CD4-positive, CD25-positive, alpha-beta regulatory T cell (primary cell): ENCODE results near the gene HIVEP3. TPM values are rescaled to one million over a fixed set of nuclear protein-coding genes. Genes with fewer than 3 reads are reported as not detected.

Experiments used
- ATAC-seq, 2 donors: fragments of 150-1000 bp; cut with Tn5 transposase; one replicate each; pipeline ENCODE4 v1.10.0; 2021; ENCODE audit warnings: low read depth in 2 of 2, moderate number of reproducible peaks in 2 of 2, moderate library complexity in 1 of 2
- DNase-seq, 3 donors: peaks; one replicate each; pipeline versions ENCODE4 v3.0.0 to v3.0.0-alpha.2; 2012 to 2022; ENCODE audit warnings: mixed read lengths in 1 of 3
- H3K27ac ChIP-seq: one replicate; pipeline ENCODE4 v1.7.0; 2013; ENCODE audit warnings: mild to moderate bottlenecking, low read length; ENCODE audit not compliant: insufficient read depth, poor library complexity, severe bottlenecking
- H3K27me3 ChIP-seq: one replicate; pipeline ENCODE4 v1.7.0; 2013; ENCODE audit warnings: low read length; ENCODE audit not compliant: control insufficient read depth, insufficient read depth
- H3K36me3 ChIP-seq: one replicate; pipeline ENCODE4 v1.7.0; 2013; ENCODE audit warnings: mild to moderate bottlenecking, low read length, moderate library complexity; ENCODE audit not compliant: control insufficient read depth, insufficient read depth
- H3K4me1 ChIP-seq: 2 replicates; pipeline ENCODE4 v1.7.0; 2013; ENCODE audit warnings: mild to moderate bottlenecking, low read length; ENCODE audit not compliant: insufficient read depth, control insufficient read depth, poor library complexity, severe bottlenecking
- H3K4me3 ChIP-seq: one replicate; pipeline ENCODE4 v1.7.0; 2013; ENCODE audit warnings: low read depth, mild to moderate bottlenecking, low read length, moderate library complexity
- H3K9me3 ChIP-seq, 2 experiments: 1 replicate in 1 of 2; 2 replicates in 1 of 2; pipeline ENCODE4 v1.7.0; 2013; ENCODE audit warnings: low read length in 2 of 2, mild to moderate bottlenecking in 1 of 2, moderate library complexity in 1 of 2; ENCODE audit not compliant: control insufficient read depth in 2 of 2
- H3K27ac Mint-ChIP-seq, 3 donors: one replicate each; pipeline ENCODE4 v1.8.0; 2020 to 2022; ENCODE audit warnings: mild to moderate bottlenecking in 3 of 3, mixed read lengths in 3 of 3, moderate library complexity in 2 of 3
- H3K27me3 Mint-ChIP-seq: one replicate; pipeline ENCODE4 v1.8.0; 2022; ENCODE audit warnings: mild to moderate bottlenecking, mixed read lengths
- H3K36me3 Mint-ChIP-seq: one replicate; pipeline ENCODE4 v1.8.0; 2020; ENCODE audit warnings: mixed read lengths
- H3K4me1 Mint-ChIP-seq, 4 donors: one replicate each; pipeline ENCODE4 v1.8.0; 2020 to 2022; ENCODE audit warnings: mixed read lengths in 4 of 4, mild to moderate bottlenecking in 1 of 4
- H3K4me3 Mint-ChIP-seq, 4 donors: one replicate each; pipeline ENCODE4 v1.8.0; 2020 to 2022; ENCODE audit warnings: mild to moderate bottlenecking in 4 of 4, mixed read lengths in 4 of 4, moderate library complexity in 3 of 4
- H3K9me3 Mint-ChIP-seq, 7 donors: one replicate each; pipeline ENCODE4 v1.8.0; 2020 to 2022; ENCODE audit warnings: mixed read lengths in 7 of 7, mild to moderate bottlenecking in 3 of 7, moderate library complexity in 2 of 7
- polyA plus RNA-seq, 4 donors: library from polyadenylated mRNA; unstranded; fragments of 300-500 nt; fragmentation: Illumina TruSeq; gene quantifications; one replicate each; pipeline ENCODE4 v1.2.3, GENCODE V29; 2021
- total RNA-seq: library from RNA; stranded (reverse); gene quantifications from one replicate; pipeline ENCODE4 v1.2.3, GENCODE V29; 2022

Gene HIVEP3
- total and polyA plus RNA-seq, 5 donors from 2014 or later, result 3.9 to 17.2 (median 7.5) TPM

DNA sequence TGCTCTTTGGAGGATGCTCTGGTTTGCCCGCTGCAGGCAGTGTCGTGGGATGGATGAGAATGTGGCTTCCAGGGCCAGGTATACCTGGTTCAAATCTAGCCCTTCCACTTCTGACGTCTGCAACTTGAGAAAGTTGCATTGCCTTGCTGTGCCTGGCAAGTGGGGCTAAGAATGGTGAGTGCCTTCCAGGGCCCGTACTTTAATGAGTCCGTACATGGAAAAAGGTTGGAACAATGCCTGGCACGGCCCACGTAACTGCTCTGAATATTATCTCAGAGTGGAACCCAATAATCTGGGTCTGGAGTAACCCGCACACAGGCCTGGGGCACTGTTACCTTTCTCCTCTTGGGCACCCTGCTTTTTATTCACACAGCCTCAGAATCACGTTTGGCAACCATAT, 287.6 kb downstream of the HIVEP3 start:
- DNase-seq (no peak), ATAC-seq (no peak)
- no peak overlapping the region for H3K27ac Mint-ChIP-seq
- Histone ChIP-seq H3K27ac (no peak overlapping the region), H3K4me3 (no peak overlapping the region), H3K9me3 (no peaks in the 10 kb centered on the region), H3K4me1 (peaks cover 6% of the 10 kb centered on the region), H3K27me3 (no peaks in the 10 kb centered on the region), H3K36me3 (peaks cover 8% of the 10 kb centered on the region)
- H3K9me3 Mint-ChIP-seq, result peaks cover 0 to 4% (median 0%) of the 10 kb centered on the region in 7 donors
- H3K4me3 Mint-ChIP-seq, result no peak overlapping the region
- no peaks in the 10 kb centered on the region for H3K27me3 Mint-ChIP-seq
- H3K4me1 Mint-ChIP-seq, result peaks cover 22 to 34% (median 29%) of the 10 kb centered on the region in 4 donors
- H3K36me3 Mint-ChIP-seq, result peaks cover 14% of the 10 kb centered on the region

DNA sequence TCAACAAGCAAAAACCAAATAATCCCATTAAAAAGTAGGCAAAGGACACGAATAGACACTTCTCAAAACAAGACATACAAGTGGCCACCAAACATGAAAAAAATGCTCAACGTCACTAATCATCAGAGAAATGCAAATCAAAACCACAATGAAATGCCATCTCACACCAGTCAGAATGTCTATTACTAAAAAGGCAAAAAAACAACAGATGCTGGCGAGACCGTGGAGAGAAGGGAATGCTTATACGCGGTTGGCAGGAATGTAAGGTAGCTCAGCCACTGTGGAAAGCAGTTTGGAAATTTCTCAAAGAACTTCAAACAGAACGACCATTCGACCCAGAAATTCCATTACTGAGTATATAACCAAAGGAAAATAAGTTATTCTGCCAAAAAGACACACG, 289.2 kb downstream of the HIVEP3 start:
- Mint-ChIP-seq H3K27ac (no peak overlapping the region), H3K4me3 (no peak overlapping the region), H3K4me1 (peaks cover 13 to 36% (median 26%) of the 10 kb centered on the region in 4 donors), H3K36me3 (peaks cover 18% of the 10 kb centered on the region), H3K27me3 (no peaks in the 10 kb centered on the region), H3K9me3 (peaks cover 0 to 4% (median 0%) of the 10 kb centered on the region in 7 donors)
- Histone ChIP-seq H3K36me3 (peaks cover 8% of the 10 kb centered on the region), H3K27ac (no peak overlapping the region), H3K4me3 (no peak overlapping the region), H3K9me3 (no peaks in the 10 kb centered on the region), H3K27me3 (no peaks in the 10 kb centered on the region), H3K4me1 (peaks cover 6% of the 10 kb centered on the region)
- DNase-seq, result no peak
- ATAC-seq, result no peak

DNA sequence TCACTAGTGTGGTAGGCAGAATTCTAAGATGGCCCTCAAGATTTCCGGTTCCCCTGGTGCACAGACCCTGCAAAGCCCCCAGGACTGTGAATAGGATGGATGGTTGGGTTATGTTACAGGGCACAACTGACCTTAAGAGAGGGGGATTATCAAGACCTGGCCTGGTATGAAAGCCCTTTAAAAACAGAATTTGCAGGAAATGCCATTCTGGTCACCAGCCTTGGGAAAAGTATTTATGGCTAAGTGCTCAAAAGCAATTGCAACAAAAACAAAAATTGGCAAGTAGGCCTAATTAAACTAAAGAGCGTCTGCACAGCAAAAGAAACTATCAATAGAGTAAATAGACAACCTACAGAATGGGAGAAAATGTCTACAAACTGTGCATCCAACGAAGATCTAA, 289.6 kb downstream of the HIVEP3 start:
- no peaks in the 10 kb centered on the region for H3K27me3 Mint-ChIP-seq
- H3K9me3 Mint-ChIP-seq, result peaks cover 0 to 4% (median 0%) of the 10 kb centered on the region in 7 donors
- ATAC-seq, result no peak
- H3K27ac Mint-ChIP-seq, result no peak overlapping the region
- peaks cover 11 to 38% (median 27%) of the 10 kb centered on the region in 4 donors for H3K4me1 Mint-ChIP-seq
- H3K4me3 Mint-ChIP-seq, result no peak overlapping the region
- Histone ChIP-seq H3K4me1 (peaks cover 6% of the 10 kb centered on the region), H3K27me3 (no peaks in the 10 kb centered on the region), H3K9me3 (no peaks in the 10 kb centered on the region), H3K4me3 (no peak overlapping the region), H3K27ac (no peak overlapping the region), H3K36me3 (peaks cover 8% of the 10 kb centered on the region)
- peaks cover 20% of the 10 kb centered on the region for H3K36me3 Mint-ChIP-seq
- DNase-seq, result no peak

DNA sequence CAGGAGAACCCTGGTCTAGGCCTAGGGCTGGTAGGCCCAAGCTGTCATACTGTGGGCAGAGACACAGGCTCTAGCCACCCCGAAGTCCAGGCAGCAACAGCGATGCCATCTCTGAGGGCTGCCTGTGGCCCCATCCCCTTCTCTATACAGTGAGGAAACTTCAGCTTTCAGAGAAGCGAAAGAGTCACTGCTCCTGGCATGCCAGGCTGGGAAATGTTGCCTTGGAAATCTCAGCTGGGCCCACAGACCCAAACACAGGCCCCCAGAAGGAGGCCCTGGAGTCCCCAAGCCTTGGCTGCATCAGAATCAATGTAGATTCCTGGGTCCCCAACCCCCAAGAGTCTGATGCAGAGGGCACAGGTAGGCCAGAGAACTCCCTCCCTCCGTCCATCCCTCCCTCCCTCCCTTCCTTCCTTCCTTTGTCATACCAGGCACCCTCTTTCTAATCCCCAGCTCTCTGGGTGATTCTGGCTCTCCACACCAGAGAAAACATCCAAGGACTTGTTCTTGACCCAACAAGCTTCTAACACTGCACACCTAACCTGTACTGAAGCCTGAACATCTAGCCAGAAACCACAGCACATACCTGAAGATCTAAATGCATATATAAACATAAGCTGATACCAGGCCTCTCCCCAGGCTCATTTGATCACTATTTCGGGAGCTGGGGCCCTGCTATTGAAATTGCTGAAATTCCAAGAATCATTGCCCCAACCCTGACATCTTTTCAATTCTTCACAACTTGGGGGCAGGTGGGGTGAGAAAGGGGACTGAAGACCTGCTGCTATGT, 291.0 kb downstream of the HIVEP3 start:
- no peaks in the 10 kb centered on the region for H3K27me3 ChIP-seq
- ATAC-seq, result no peak
- H3K9me3 Mint-ChIP-seq, result peaks cover 0 to 4% (median 0%) of the 10 kb centered on the region in 7 donors
- no peak overlapping the region for H3K4me3 Mint-ChIP-seq
- H3K36me3 Mint-ChIP-seq, result peaks cover 22% of the 10 kb centered on the region
- no peak overlapping the region for H3K27ac Mint-ChIP-seq
- no peaks in the 10 kb centered on the region for H3K27me3 Mint-ChIP-seq
- H3K27ac ChIP-seq, result no peak overlapping the region
- no peaks in the 10 kb centered on the region for H3K9me3 ChIP-seq
- no peak overlapping the region for H3K4me3 ChIP-seq
- DNase-seq, result no peak
- peaks cover 8% of the 10 kb centered on the region for H3K36me3 ChIP-seq
- H3K4me1 Mint-ChIP-seq, result peaks cover 14 to 39% (median 34%) of the 10 kb centered on the region in 4 donors
- peaks cover 13% of the 10 kb centered on the region for H3K4me1 ChIP-seq

DNA sequence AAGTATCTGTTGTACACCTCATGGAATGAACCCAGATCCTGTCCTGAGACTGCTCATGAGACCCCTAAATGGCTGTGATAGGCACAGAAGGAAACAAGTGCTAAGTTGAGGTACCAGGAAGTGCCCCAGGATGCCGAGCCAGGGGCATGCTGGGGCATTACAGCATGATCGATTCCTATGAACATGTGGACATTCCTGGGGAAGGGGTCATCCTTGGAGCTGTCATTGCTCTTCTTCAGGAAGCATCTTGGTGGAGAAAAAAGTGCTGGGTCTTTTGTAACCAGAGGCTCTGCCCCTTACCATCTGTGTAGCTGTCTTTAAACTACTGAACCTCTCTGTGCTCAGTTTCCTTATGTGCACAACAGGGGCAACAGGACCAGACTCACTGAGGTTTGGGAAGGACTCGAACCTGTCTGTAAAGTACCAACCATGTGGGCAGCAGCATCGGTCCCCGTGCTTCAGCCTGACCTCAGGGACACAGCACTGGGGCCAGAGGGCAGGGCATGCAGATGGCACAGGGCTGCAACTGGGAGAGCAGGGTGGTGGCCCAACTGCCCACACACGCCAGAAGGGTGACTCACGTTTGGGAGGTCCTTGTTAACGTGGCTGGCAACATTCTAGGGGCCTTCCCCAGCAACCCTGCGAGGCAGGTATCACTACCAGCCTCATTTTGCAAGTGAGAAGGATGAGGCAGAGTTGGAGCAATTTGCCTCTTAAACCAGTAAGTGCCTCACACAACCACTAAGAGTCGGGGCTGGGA, 291.9 kb downstream of the HIVEP3 start:
- Histone ChIP-seq H3K27me3 (no peaks in the 10 kb centered on the region), H3K27ac (no peak overlapping the region), H3K9me3 (no peaks in the 10 kb centered on the region), H3K4me3 (no peak overlapping the region), H3K36me3 (peaks cover 8% of the 10 kb centered on the region), H3K4me1 (peaks cover 13% of the 10 kb centered on the region)
- peaks cover 23% of the 10 kb centered on the region for H3K36me3 Mint-ChIP-seq
- peaks cover 0 to 4% (median 0%) of the 10 kb centered on the region in 7 donors for H3K9me3 Mint-ChIP-seq
- H3K27me3 Mint-ChIP-seq, result no peaks in the 10 kb centered on the region
- peak in 1 of 2 donors; percentile 24 for ATAC-seq
- H3K27ac Mint-ChIP-seq, result peak overlapping the region in 2 of 3 donors; percentile 34 to 83
- H3K4me3 Mint-ChIP-seq, result no peak overlapping the region
- H3K4me1 Mint-ChIP-seq, result peaks cover 16 to 42% (median 37%) of the 10 kb centered on the region in 4 donors
- DNase-seq, result peak in 1 of 3 donors; percentile 18

DNA sequence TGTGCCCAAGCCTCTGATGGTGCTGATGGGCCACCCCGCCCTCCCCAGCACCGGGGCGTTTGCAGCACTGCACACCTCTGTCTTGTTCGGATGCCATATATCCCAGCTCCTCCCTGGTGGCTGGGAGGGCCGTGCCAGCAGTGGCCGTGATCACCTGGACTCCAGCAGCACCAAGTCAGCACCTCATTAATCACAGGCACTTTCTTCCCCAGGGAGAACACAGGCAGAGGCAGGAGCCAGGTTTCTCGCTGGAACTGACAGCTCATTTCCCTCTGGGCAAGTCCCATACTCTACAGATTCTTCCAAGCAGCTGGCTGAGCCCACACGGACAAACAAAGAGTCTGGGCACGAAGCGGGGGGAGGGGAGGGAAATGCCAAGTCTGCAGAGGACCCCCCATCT, 292.6 kb downstream of the HIVEP3 start:
- H3K9me3 Mint-ChIP-seq, result peaks cover 0 to 4% (median 0%) of the 10 kb centered on the region in 7 donors
- H3K4me3 ChIP-seq, result no peak overlapping the region
- ATAC-seq, result no peak
- H3K27ac ChIP-seq, result no peak overlapping the region
- H3K36me3 Mint-ChIP-seq, result peaks cover 26% of the 10 kb centered on the region
- H3K36me3 ChIP-seq, result peaks cover 8% of the 10 kb centered on the region
- H3K4me3 Mint-ChIP-seq, result no peak overlapping the region
- no peak for DNase-seq
- H3K4me1 ChIP-seq, result peaks cover 13% of the 10 kb centered on the region
- H3K9me3 ChIP-seq, result no peaks in the 10 kb centered on the region
- H3K27me3 Mint-ChIP-seq, result no peaks in the 10 kb centered on the region
- no peaks in the 10 kb centered on the region for H3K27me3 ChIP-seq
- H3K4me1 Mint-ChIP-seq, result peaks cover 16 to 40% (median 36%) of the 10 kb centered on the region in 4 donors
- peak overlapping the region in 1 of 3 donors; percentile 56 for H3K27ac Mint-ChIP-seq

DNA sequence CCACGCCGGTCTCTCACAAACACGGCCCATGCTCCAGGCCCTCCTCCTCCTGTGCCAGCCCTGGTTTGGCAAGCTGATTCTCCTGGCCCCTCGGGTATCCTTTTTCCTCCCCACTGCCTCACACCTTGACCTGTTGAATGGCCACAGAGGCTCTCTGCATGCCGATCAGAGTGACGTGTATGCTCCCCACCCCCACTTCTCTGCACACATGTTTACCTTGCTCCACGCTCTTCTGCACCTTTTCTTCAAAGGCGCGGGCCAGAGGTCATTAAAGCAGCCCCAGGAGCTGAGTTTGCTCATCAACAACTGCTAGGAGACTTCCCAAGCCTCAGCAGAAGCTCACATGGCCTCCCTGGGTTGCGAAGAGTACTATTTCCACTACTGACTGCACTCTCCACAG, 295.0 kb downstream of the HIVEP3 start:
- H3K36me3 ChIP-seq, result peaks cover 8% of the 10 kb centered on the region
- no peak overlapping the region for H3K4me3 ChIP-seq
- H3K27ac Mint-ChIP-seq, result peak overlapping the region in 2 of 3 donors; percentile 36 to 74
- H3K27me3 Mint-ChIP-seq, result no peaks in the 10 kb centered on the region
- no peak overlapping the region for H3K27ac ChIP-seq
- ATAC-seq (no peak), DNase-seq (no peak)
- H3K4me3 Mint-ChIP-seq, result no peak overlapping the region
- peaks cover 20% of the 10 kb centered on the region for H3K36me3 Mint-ChIP-seq
- no peaks in the 10 kb centered on the region for H3K27me3 ChIP-seq
- peaks cover 13 to 35% (median 26%) of the 10 kb centered on the region in 4 donors for H3K4me1 Mint-ChIP-seq
- no peaks in the 10 kb centered on the region for H3K9me3 ChIP-seq
- H3K9me3 Mint-ChIP-seq, result no peaks in the 10 kb centered on the region
- peaks cover 13% of the 10 kb centered on the region for H3K4me1 ChIP-seq
